HG03432 (cell line): ENCODE data around the gene MED28.

ENCODE experiments used
- ATAC-seq: cut with Tn5 transposase; IDR thresholded peaks from one replicate; pipeline ENCODE4 v1.9.1; 2021; ENCODE audit warnings: mild to moderate bottlenecking, moderate library complexity; ENCODE audit not compliant: unreplicated experiment

MED28 gene

DNA sequence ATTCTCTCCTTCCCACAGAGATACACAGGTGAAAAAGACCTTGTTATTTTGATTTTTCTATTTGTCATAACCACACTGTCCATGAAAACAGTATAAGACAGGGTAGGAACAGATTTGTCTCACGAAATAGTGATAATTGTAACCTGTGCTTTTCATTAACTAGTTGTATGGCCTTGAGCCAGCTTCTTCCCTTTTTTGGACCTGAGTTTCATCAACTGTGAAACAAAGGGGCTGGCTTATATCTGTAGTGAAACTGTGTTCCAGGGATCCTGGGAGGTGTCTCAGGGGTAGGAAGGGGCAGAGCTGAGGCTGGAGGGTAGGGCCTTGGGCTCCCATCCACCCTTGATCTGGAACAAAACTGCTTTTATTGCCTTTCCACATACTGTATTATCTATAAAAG, 50.9 kb downstream of the MED28 start:
- peak; percentile 30 for ATAC-seq

GRCh38 chr4:17665852-17666251, 51.4 kb downstream of the MED28 start:
- ATAC-seq: no peak

- no peak for ATAC-seq
Measured at GRCh38 chr4:17667253-17667652, 52.8 kb downstream of the MED28 start.

DNA sequence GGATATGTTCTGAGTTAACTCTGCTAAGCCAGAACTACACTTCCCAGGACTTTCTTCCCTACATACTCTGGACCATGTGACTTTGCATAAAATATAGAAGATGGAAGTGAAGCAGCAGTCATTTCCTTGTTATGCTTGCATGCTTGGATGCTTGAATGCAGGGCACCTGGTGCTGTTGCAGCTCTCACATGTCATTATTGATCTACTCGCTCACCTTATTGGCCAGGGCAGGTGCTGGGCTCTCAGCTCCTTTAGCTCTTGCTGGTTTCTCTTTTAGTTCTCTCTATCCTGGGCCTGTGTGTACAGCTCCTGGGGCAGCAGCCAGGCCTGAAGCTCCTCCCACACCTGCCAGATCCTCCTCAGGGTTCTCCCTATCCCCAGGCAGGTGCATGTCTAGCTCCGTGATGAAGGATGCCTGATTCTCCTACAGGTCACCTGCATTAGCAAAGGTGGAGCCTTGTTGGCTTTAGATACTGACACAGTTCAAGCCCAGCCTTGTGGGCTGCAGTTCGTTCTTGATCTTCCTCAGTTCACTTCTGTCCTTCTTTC, 53.3 kb downstream of the MED28 start:
- no peak for ATAC-seq

- no peak for ATAC-seq
Measured at GRCh38 chr4:17670423-17670822, 56.0 kb downstream of the MED28 start.

DNA sequence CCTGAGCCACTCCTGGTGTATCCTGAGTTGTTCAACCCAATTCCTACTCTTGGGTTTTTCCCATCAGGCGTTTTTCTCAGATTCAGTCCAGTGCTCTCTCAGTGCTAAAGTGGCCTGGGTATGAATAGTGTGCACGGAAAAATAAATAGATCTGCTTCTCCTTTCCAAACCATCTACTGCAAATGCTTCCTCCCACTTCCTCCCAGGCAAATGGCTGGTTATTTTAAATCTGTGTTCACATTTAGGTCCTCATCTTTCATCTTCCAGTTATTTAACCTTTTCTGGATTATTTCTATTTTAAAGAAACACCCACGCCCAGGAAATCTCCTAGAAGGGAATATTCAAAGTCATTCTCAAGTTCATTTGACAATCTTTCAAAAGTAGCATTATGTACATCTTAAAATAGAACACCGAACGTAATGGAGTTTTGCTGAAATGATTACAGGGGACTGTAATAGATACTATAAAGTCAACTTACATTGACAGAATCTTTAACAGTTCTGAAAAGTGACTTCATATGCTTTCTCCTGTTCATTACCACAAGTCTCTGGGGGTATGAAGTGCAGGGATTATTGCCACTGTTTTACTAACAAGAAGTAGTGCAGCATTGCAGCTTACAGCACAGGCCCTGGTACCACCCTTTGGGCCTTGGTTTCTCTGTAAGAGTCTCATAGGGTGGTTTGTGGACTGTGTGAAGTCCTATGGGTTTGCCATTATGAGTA, 66.3 kb downstream of the MED28 start:
- ATAC-seq: no peak

DNA sequence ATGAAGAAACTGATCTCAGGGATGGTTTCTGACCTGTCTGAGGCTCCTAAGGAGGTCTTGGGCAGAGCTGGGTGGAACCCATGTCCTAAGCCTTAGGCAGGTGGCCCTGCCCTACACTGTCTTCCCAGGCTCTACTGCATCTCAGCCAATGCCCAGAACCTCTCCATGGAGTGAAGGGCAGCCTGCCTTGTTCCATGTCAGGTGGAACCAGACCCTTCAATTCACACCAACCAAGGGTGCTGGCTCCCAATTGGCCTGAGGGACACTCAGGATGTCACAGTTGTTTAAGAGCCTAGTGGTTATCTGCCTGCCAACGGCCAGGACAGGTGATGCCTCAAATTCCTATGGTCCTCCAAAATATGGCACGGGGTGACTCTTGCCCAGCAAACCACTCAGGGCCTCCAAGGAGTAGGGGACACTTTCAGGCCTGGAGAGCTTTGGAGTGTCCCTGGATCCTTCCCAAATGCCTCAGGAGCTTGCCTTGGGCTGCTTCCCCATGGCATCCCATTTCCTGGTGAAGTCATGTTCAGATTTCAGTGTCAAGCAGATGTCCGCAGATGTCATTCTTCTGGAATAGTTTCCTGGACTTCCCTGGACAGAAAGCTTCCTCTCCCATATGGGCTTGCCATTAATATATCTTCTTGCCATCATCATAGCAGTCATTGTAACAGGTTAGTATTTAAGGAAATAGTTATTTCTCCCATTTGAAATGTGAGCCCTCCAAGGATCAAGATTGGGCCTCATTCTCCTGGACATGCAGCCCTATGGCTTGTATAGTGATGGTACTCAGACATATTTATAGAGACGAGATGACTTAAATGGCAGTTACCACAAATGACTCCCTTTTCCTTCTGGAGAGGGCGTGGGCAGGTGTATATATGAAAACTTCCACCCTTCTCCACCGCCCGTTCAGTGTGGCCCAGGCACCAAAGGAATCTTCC, 67.1 kb downstream of the MED28 start:
- ATAC-seq: no peak

DNA sequence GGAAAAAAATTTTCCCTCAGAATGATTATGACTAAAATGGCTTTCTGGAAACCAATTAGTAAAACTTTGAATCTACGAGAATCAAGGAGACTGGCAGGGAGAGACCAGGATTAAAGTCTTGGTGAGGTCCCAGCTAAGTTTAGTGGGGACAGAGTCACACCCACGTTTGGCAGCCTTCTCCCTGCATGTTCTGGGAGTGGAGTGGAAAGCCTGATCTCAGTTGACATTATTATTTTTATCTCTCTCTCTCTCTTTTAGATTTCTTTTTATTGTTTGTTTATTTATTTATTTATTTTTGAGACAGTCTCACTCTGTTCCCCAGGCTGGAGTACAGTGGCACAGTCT, 67.8 kb downstream of the MED28 start:
- no peak for ATAC-seq
